GM21576 (cell line): Measurements from ENCODE around the gene KIF11.

Experiments
- ATAC-seq: cut with Tn5 transposase; IDR thresholded peaks from one replicate; pipeline ENCODE4 v1.9.1; 2021; ENCODE audit warnings: mild to moderate bottlenecking, moderate library complexity; ENCODE audit not compliant: unreplicated experiment

The KIF11 gene

DNA sequence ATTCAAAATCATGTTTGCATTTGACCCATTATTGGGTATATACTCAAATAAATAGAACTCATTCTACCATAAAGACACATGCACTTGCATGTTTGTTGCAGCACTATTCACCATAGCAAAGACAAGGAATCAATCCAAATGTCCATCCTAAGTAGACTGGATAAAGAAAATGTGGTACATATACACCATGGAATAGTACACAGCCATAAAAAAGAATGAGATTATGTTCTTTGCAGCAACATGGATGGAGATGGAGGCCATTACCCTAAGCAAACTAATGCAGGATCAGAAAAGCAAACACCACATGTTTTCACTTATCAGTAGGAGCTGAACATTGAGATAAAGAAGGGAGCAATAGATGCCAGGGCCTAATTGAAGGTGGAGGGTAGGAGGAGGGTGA is 84.8 kb downstream of the KIF11 start:
- no peak for ATAC-seq

DNA sequence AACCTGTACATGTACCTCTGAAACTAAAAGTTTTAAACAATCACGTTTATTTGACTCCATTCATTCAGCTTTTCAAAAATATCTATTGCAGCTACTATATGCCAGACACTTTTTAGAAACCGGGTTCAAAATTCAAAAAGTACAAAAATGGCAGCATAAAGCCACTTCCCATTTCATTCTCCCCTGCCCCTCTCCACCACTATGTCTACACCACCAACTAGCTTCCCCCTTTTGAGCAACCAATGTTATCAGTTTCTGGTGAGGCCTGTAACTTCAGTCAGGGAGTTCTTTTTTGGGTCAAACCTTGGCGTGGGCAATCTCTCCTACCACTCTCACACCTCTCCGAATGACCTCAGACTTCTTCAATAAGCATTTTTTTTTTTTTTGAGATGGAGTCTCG is 85.3 kb downstream of the KIF11 start:
- no peak for ATAC-seq

DNA sequence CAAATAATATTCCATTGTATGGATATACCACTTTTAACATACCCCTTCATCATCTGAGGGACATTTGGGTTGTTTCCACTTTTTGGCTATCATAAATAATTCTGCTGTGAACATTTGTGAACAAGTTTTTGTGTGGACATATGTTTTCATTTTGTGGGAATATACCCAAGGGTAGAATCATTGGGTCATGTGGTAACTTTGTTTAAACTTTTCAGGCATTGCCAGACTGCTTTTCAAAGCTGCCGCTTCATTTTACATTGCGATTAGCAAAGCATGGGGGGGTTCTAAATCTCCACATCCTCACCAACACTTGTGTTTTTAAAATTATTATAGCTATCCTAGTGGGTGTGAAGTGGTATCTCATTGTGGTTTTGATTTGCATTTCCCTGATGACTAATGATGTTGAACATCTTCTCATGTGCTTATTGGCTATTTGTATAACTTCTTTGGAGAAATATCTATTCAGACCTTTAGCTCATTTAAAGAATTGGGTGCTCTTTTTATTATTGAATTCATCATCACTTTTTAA is 88.4 kb downstream of the KIF11 start:
- ATAC-seq, result no peak

DNA sequence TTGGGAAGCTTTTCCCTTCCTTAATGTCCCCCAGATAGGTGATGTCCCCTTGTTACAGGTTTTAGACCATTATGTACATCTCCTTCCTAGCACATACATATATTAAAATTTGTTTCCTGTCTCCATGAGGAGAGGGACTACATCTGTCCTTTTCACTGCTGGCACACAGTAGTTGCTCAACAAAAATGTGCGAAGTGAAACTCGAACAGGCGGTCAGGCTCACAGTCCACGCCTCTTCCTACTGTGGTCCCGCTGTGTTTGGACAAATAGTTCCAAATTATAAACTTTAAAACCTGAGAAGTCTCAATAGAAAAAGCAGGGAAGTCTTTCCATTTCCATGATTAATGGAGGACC is 95.6 kb downstream of the KIF11 start:
- ATAC-seq, result no peak

DNA sequence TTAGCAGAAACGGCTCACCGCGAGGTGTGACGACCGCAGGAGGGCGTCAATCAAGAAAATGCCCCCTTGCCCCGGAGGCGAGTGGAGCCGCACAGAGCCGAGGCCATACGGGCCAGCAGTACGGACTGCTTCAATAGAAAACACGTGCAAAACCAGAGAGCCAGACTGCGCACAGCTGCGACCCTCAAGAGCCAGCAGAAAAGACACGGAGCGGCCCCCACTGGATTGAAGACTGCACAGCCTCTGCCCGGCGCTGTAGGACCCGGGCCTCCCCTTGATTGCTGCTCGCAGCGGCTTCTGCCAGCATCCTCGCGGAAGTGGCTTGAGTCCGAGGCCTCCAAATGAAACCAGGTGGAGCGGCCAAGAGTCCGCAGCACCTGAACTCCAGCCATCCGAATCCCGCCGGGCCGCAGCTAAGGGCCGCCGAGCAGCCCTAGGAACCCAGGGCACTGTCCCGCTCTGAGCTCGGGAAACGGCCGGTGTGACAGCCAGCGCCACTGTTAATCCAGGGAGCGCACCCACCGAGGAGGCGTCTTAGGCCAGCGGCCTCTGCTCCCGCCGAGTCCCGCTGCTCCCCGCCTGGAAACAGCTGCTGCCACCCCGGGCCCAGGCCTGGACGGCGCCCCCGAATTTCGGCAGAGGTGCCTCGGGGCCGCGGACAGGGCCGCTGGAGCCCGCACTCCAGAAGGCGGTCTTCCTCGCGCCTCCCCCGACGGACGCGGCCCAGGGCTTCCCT is 96.2 kb downstream of the KIF11 start:
- ATAC-seq, result peak; percentile 7

DNA sequence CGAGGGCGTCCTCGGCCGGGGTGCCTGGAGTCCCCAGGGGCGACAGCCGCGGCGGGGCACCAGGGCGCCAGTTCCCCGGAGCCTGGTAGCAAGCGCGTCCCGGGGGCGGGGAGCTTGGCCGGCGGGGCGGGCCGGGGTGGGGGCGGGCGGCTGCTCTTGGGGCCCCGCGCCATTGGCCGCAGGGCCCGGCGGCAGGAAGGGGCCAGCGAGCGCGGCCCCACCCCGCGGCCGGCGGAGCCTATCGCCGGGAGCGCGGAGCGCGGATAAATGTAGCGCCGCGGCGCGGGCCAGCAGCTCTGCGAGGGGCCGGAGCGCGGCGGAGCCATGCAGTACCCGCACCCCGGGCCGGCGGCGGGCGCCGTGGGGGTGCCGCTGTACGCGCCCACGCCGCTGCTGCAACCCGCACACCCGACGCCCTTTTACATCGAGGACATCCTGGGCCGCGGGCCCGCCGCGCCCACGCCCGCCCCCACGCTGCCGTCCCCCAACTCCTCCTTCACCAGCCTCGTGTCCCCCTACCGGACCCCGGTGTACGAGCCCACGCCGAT is 96.8 kb downstream of the KIF11 start, which contains the start of gene HHEX:
TSS of gene HHEX (plus strand) at position 293 of the 548 bp plus-strand sequence. CDS start at position 325, 32 bp downstream.
- ATAC-seq, result peak; percentile 52

DNA sequence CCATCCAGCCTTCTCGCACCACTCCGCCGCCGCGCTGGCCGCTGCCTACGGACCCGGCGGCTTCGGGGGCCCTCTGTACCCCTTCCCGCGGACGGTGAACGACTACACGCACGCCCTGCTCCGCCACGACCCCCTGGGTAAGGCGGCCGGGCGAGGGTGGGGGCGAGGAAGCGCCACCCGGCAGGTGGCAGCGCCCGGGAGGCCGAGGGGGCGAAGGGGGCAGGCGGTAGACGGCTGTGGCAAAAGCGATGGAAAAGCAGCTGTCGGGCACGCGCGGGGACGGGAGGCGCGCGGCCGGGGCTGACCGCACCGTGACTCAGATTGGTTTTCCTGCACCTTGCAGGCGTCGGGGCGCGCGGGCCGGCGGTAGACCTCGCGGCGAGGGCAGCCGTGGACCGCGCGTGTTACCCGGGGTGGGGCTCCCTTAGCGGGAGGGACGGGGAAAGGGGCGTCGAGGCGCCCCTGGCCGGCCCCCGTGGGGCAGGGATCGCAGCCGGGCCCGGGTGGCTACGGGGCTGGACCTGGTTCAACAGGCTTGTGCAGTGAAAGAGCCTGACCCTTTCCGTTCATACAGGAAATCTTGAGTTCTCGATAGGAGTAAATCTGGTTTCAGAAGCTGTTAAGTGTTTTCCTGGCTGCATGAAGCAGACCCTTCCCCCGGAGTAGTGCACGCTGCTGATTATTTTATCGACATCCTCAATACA is 97.4 kb downstream of the KIF11 start:
- ATAC-seq, result peak; percentile 39

DNA sequence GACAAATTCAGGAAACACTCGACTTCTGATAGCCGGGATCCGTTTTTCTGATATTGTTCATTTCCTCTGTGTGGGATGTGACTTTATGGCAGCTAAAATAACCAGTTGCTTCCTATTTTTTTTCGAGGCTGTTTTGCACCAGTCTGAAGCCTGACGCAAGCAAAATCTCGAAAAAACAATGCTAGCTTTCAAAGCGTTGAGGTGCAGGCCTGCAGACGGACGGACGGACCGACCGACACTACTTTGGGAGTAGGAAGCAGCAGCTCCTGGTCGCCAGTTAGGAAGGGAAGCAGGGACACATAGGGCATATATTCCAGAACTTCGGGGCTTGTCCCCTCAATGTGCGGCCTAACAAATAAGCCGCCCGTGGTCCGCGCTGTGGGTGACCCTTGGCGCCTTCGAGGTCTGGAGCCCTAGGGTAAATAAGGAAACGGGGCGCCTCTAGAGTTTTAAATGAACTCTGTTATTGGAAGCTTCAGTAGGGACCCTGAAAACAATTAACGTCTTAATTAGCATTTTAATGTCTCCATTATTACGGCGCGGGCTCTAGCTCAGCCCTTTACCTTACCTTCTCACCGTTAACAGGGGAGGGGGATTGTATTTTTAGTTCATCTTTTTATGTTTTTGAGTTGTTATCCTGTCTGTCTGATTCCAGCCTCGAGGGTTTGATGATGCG is 98.1 kb downstream of the KIF11 start:
- ATAC-seq, result no peak

DNA sequence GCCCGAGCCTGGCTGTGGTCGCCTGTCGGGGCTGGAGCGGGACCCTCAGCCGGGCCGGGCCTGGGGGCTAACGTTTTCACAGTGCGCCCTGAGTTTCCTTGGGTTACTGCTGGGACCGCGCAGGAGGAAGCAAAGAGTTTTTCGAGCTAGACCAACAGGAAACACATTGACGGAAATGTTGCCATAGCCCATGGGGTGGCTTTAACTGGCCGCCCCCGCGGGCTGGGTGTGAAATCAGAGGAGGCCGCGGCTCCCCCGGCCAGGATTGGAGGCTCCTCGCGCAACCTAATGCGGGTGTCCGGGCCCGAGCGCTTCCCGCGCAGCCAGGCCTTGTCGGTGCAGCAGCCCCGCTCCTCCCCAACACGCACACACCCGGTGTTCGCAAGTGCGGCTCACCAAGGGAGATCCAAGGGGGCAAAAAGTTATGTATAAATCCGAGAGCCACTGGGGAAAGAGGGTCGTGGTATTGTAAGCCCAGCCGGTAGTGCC is 98.7 kb downstream of the KIF11 start:
- no peak for ATAC-seq

DNA sequence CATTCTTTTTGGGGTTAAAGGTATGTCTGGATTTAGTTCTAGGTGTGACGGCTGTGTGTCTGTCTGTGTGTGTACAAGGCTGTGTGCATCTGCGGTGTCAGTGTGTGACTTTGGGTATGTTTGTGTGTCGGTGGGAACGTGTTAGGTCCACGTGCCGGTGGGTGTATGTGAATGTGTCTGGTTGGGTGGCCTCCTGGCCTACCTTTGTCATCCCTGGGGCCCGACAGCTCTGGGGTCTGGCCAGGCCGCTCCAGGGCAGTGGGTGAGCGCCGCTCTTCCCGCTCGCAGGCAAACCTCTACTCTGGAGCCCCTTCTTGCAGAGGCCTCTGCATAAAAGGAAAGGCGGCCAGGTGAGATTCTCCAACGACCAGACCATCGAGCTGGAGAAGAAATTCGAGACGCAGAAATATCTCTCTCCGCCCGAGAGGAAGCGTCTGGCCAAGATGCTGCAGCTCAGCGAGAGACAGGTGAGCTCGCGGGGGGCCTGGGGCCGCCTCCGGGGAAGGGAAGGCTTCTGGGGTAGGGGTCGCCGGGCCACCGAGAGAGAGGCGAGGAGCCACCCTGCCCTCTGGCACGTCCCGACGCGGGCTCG is 99.2 kb downstream of the KIF11 start:
- no peak for ATAC-seq

DNA sequence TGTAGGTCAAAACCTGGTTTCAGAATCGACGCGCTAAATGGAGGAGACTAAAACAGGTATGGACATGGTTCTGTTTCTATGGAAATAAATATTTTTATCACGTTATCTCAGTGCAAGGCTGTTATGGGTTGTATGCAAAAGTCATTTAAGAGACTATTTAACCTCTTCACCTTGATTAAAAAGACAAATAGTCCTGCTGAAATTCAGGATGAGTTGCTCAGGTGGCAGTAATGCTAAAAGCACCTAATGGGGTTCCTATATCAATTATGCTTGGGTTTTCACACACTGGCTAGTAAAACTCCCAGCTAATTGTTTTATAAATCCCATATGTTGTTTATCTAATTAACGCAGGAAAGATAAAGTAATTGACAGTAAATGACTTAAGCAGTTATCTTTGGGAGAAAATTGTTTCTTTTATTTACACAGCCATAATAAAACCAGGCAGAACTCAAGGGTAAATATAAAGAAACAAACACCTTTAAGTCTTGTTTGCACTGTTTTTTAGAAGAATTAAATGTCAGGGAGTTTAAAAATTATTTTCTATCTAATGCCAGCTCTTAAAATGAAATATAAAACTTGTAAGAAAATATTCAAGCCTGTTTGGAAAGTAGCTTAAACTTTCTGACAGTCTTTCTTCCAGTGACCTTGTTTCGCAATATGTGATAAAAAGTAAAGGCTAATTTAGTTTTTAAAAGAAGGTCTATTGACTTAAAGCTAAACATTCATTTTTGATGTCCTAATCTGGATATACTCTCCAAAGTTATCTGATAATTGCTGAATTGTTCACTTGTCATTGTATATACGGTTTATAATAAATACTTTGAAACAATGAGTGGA is 100.0 kb downstream of the KIF11 start:
- no peak for ATAC-seq

DNA sequence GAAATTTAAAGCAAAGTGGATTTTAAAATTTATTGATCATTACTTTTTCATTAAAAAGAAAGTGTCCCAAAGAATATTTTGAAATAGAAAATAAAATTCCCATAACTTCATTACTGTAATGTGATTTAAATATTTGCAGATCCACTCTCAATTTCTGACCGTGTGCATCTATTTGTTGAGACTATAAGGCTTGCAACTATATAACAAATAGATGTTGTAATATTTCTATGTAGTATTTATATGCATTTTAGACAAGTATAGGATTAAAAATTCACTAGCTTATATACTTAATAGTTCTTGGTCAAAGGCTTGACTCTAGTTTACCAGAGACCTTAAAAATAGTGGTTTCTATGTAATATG is 100.6 kb downstream of the KIF11 start:
- ATAC-seq, result no peak

DNA sequence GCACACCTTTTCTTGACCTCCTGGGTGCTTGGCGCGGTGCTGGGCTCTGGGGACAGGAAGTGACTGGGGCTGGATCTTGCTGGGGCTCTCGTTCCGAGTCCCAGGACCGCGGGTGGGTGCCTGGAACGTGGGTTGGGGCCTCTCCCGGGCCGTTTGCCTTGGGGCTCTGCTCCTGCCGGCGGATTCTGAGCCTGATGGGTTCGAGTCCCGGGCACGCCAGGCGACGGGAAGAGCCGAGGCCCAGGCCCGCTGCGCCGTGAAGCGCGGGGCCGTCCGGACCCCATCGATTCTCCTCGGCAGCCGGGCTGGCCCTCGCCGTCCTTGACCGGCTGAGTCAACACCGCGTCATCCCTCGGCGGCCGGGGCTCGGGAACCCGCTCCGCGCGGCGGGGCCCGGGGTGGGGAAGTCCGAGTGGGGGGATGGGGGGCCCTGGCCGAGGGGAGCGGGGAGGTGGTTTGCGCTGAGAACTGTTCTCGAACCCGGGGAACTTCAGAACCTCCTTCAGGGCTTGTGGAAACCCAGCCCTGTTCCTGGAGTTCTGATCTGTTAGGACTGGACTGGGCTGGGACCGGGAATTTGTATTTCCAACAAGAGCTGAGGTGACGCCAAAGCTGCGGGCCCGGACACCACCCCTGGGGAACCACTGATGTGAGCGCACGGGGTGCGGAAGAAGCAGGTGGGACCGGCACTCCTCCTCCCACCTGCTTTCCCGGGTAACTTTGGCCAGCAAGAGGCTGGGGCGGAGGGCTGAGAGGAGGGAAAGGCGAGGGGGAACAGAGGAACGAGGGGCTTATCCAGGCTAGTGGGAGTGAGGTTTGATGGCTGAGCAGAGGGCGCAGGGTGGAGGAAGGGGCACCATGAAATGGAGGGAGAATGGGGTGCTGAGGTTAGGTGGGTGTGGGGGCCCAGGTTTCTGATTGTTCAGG is 103.0 kb downstream of the KIF11 start:
- ATAC-seq, result no peak

DNA sequence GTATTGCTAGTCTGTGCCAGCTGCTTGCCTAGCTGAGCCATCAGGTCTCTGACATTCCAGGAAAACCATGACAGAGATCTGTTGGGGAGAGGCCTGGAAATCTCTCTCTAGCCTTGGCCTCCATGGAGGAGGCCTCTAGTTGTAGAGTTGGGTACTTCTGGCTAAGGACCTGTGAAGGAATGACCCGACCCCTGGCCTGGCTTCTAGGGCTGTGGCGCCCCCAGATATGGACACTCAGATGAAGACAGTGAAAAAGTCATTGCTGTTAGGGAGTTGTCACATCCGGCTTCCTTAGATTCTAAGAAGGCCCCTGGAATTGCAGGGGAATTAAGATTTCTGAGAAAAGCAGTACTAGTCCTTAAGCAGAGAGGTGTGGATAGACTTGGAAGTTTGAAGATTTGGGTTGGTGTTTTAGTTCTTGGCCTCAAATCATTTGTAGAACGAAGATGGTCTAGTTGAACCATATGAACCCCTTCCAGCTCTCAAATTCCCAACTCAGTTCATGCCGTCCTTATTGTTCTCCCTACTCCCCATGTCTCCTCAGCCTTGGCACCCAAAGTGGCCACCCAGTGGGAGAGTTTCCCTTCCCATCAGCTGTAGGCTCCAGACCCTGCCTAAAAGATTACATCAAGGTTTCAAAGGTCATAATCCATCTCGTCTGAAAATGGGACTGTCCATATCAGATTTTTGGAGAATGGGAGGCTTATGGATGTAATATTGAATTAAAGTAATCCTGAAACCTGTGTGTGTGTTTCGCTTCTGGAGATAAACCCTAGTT is 103.9 kb downstream of the KIF11 start:
- no peak for ATAC-seq

DNA sequence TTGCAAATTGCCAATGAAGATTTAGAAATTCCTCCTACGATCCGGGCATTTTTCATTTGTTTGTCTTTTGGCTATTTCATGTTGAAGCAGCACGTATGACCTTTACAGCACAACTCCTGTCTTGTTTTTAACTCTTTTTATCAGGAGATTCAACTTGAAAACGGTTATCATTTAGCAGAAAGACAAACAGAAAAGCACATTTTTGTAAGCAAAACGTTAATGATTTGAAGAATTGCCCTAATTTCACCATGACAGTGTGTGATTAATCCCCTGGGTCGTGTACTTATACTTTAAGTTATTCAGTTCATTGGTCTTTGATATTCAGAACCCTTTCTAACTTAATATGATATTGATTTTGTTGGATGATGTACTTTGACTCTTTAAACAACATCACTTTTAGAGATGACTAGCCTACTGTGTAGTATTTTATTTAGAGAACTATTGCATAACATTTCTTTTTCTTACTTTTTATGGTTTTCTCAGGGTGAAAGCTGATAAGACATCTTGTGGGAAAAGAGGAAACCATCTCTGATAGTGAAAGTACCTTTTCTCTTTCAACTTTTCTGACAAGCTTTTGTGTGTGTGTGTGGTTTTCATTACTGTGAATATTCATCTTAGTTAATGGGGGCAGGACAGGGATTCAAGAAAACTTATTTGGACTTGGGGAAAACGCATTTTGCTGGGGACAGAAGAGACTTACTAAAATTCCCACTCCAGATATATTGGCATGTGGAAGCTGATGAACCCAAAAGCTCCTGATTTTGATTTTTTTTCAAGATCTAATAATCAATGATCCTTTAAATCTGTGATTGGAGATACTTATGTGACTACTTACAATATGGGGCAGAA is 105.0 kb downstream of the KIF11 start:
- ATAC-seq, result no peak

DNA sequence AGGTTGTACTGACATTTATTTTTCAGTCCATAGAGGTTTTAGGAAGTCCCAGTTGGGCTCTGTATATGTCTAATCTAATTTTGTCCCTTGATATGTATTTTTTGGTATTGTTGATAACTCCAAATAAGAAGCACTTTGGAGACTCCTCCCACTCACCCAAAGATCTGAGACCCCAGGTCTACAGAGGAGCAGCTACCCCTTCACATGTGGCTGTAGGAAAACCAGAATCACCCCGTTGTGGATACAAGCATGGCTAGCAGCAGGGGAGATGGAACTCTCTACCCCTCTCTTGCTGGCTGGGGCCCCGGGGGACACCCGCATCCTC is 106.2 kb downstream of the KIF11 start:
- no peak for ATAC-seq

DNA sequence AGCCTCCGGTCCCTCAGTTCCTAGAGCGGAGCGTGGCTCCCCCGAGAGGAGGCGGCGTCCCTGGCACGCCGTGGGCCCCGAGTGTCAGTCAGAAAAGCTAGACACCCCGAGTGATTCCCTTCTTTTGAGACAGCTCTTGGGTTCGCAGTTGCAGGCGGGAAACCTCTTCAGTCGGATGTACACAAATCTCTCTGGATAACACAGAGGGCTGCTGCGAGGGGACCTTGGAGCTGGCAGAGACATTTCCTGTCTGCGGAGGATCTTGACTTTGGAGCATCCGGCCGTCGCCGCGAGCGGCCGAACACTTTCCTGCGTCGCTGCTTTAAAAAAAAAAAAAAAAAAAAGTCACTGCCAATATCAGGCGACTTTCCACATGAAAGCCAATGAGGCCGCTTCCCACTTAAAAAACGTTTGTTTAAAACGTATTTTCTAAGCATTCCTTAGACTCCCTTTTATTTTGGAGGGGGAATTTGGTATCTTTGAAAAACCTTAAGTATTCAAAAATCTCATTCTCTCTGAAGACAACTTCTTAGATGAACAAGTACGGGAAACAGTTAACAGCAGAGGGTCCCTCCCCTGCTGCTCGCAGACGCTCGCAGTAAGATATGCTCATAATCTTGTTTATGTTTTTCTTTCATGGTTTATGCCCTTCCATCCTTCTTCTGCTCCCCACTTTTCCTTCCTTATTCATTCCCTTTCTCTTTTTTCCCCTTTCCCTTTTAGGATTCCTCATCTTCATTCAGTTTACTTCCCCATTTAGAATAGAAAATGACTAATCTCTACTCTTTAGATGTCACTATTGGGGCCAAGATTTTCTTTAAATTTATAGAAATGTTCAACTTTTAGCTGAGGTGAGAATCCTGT is 106.8 kb downstream of the KIF11 start:
- no peak for ATAC-seq
